ENCODE results near the gene LTBP4. TPM values are rescaled to one million over a fixed set of nuclear protein-coding genes. Genes with fewer than 3 reads are reported as not detected.
A peak's percentile ranks its signal among the peaks of the same experiment; 100 is the strongest.

LTBP4 gene
- total and polyA plus RNA-seq, 2 of the 13 experiments (the other 11 are each of a cell fraction or from before 2014, with no cell fraction given), result 0.86 to 2.3 TPM

DNA sequence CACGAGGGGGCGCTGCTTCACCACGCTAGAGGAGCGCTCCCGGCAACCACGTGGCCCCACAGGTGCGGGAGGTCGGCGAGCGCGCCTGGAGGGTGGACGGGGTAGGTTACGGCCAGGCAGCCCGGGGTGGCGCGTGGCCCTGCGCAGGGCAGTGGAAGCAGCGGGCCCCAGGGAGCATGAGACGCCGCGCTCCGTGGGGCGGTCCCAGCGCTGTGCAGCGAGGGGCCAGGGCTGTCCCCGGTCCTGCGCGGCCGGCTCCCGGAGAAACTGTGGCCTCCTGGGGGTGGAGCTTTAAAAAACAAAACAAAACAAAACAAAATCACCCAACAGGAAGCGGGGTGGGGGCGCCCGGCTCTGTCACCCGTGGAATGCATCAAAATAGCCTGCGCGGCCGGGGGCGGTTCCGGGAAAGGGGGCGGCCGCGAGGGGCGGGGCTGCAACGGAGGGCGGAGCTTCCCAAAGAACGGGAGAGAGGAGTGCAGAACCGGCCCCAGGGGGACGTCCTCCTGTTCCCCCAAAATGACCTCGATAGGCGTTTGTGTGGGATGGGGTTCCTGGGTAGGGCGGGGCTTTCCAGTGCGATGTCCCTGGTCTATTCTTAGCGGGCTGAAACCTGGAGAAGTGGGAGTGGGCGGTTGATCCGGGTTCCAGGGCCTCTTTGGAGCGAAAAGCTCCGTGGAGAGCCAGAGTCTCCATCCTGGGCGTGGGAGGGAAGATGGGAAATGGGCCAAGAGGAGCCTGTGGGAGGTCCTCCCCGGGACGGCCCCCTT, 61.9 kb downstream of the LTBP4 start (continued):
- TF ChIP-seq, protein P1, sequence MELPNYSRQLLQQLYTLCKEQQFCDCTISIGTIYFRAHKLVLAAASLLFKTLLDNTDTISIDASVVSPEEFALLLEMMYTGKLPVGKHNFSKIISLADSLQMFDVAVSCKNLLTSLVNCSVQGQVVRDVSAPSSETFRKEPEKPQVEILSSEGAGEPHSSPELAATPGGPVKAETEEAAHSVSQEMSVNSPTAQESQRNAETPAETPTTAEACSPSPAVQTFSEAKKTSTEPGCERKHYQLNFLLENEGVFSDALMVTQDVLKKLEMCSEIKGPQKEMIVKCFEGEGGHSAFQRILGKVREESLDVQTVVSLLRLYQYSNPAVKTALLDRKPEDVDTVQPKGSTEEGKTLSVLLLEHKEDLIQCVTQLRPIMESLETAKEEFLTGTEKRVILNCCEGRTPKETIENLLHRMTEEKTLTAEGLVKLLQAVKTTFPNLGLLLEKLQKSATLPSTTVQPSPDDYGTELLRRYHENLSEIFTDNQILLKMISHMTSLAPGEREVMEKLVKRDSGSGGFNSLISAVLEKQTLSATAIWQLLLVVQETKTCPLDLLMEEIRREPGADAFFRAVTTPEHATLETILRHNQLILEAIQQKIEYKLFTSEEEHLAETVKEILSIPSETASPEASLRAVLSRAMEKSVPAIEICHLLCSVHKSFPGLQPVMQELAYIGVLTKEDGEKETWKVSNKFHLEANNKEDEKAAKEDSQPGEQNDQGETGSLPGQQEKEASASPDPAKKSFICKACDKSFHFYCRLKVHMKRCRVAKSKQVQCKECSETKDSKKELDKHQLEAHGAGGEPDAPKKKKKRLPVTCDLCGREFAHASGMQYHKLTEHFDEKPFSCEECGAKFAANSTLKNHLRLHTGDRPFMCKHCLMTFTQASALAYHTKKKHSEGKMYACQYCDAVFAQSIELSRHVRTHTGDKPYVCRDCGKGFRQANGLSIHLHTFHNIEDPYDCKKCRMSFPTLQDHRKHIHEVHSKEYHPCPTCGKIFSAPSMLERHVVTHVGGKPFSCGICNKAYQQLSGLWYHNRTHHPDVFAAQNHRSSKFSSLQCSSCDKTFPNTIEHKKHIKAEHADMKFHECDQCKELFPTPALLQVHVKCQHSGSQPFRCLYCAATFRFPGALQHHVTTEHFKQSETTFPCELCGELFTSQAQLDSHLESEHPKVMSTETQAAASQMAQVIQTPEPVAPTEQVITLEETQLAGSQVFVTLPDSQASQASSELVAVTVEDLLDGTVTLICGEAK (IDR thresholded peaks at IDR 0.05), result no peak
- TF ChIP-seq, protein P1 (CRISPR knock-in tag; IDR thresholded peaks at IDR 0.05), result peak; percentile 48
- TF ChIP-seq, protein P2, sequence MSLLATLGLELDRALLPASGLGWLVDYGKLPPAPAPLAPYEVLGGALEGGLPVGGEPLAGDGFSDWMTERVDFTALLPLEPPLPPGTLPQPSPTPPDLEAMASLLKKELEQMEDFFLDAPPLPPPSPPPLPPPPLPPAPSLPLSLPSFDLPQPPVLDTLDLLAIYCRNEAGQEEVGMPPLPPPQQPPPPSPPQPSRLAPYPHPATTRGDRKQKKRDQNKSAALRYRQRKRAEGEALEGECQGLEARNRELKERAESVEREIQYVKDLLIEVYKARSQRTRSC (CRISPR knock-in tag; IDR thresholded peaks at IDR 0.05; ENCODE audit: low read depth), result no peak
- TF ChIP-seq, protein P3, sequence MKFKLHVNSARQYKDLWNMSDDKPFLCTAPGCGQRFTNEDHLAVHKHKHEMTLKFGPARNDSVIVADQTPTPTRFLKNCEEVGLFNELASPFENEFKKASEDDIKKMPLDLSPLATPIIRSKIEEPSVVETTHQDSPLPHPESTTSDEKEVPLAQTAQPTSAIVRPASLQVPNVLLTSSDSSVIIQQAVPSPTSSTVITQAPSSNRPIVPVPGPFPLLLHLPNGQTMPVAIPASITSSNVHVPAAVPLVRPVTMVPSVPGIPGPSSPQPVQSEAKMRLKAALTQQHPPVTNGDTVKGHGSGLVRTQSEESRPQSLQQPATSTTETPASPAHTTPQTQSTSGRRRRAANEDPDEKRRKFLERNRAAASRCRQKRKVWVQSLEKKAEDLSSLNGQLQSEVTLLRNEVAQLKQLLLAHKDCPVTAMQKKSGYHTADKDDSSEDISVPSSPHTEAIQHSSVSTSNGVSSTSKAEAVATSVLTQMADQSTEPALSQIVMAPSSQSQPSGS (CRISPR knock-in tag; IDR thresholded peaks at IDR 0.05), result 0 out of 2 replicates have a peak, but pooled peaks have one; percentile 63
- TF ChIP-seq AHR (CRISPR knock-in tag; IDR thresholded peaks at IDR 0.05) (peak; percentile 62; the same call in 1 of the 2 replicates), ZBTB8A (CRISPR knock-in tag; IDR thresholded peaks at IDR 0.05; ENCODE audit: borderline replicate concordance, low read depth) (no peak), ZNF570 (CRISPR knock-in tag; IDR thresholded peaks at IDR 0.05; ENCODE audit: borderline replicate concordance) (no peak), ZFP37 (CRISPR knock-in tag; IDR thresholded peaks at IDR 0.05; ENCODE audit: borderline replicate concordance) (peak; percentile 38; the same call in 1 of the 2 replicates), MIER3 (CRISPR knock-in tag; IDR thresholded peaks at IDR 0.05; ENCODE audit: borderline replicate concordance) (no peak), SP4 (CRISPR knock-in tag; IDR thresholded peaks at IDR 0.05) (no peak), ZNF678 (CRISPR knock-in tag; IDR thresholded peaks at IDR 0.05) (no peak)
- TF ChIP-seq, protein P4, sequence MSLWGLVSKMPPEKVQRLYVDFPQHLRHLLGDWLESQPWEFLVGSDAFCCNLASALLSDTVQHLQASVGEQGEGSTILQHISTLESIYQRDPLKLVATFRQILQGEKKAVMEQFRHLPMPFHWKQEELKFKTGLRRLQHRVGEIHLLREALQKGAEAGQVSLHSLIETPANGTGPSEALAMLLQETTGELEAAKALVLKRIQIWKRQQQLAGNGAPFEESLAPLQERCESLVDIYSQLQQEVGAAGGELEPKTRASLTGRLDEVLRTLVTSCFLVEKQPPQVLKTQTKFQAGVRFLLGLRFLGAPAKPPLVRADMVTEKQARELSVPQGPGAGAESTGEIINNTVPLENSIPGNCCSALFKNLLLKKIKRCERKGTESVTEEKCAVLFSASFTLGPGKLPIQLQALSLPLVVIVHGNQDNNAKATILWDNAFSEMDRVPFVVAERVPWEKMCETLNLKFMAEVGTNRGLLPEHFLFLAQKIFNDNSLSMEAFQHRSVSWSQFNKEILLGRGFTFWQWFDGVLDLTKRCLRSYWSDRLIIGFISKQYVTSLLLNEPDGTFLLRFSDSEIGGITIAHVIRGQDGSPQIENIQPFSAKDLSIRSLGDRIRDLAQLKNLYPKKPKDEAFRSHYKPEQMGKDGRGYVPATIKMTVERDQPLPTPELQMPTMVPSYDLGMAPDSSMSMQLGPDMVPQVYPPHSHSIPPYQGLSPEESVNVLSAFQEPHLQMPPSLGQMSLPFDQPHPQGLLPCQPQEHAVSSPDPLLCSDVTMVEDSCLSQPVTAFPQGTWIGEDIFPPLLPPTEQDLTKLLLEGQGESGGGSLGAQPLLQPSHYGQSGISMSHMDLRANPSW (CRISPR knock-in tag; IDR thresholded peaks at IDR 0.05; ENCODE audit: borderline replicate concordance), result no peak
- TF ChIP-seq, protein P5, sequence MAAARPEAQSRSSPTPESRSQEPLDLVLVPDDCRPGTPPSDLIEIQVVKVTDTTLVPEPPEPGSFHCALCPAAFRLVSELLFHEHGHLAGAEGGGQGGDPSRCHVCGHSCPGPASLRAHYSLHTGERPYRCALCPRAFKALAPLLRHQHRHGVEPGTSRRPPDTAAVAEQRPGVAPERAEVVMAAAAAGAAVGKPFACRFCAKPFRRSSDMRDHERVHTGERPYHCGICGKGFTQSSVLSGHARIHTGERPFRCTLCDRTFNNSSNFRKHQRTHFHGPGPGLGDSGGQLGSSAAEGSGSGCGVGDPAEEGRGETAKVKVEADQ (CRISPR knock-in tag; IDR thresholded peaks at IDR 0.05; ENCODE audit: borderline replicate concordance), result peak; percentile 61; the same call in 1 of the 2 replicates

All from HepG2 (cell line).